Peyer's patch (tissue), 4 donors: Measurements from ENCODE around the gene CTSH. TPM values are rescaled to one million over a fixed set of nuclear protein-coding genes. Genes with fewer than 3 reads are reported as not detected.
"Not testable (repeated sequence)": the region's sequence is repeated elsewhere in the genome, so short reads cannot be mapped to it uniquely, and the experiment has no call there.

Source experiments
- DNase-seq, 3 donors: peaks; one replicate each; pipeline ENCODE4 v3.0.0-alpha.2; 2017 to 2019
- H3K27ac ChIP-seq, 4 donors: fragments of 200-600 bp; sonication (generic); one replicate each; pipeline ENCODE4 v1.5.1; 2016 to 2019
- H3K27me3 ChIP-seq, 2 donors: fragments of 200-600 bp; sonication (generic); one replicate each; pipeline ENCODE4 v1.5.1; 2019
- H3K36me3 ChIP-seq, 3 donors: fragments of 200-600 bp; sonication (generic); one replicate each; pipeline ENCODE4 v1.5.1; 2016 to 2019
- H3K4me1 ChIP-seq, 4 donors: fragments of 200-600 bp; sonication (generic); one replicate each; pipeline ENCODE4 v1.5.1; 2016 to 2019
- H3K4me3 ChIP-seq, 4 donors: fragments of 200-600 bp; sonication (generic); 1 replicate in 3 of 4; 2 replicates in 1 of 4; pipeline ENCODE4 v1.5.1; 2016 to 2019; ENCODE audit warnings: mild to moderate bottlenecking in 1 of 4
- H3K9me3 ChIP-seq, 4 donors: fragments of 200-600 bp; sonication (generic); one replicate each; pipeline ENCODE4 v1.5.1; 2016 to 2019; ENCODE audit warnings: mild to moderate bottlenecking in 1 of 4
- CTCF ChIP-seq, 6 experiments: fragments of 450-650 bp in 4 of 6; fragments of 200-600 bp in 2 of 6; sonication (generic) in 1 of 6; IDR thresholded peaks; one replicate each; pipeline ENCODE4 v1.5.1; 2017 to 2019; ENCODE audit warnings: antibody characterized with exemption in 6 of 6, mild to moderate bottlenecking in 3 of 6, moderate library complexity in 1 of 6
- POLR2A ChIP-seq, 2 donors: fragments of 450-650 bp; IDR thresholded peaks; one replicate each; pipeline ENCODE4 v1.5.1; 2017; ENCODE audit warnings: antibody characterized with exemption in 2 of 2, mild to moderate bottlenecking in 2 of 2, moderate library complexity in 2 of 2
- total RNA-seq, 4 donors: library from RNA; depleted of rRNA; stranded (reverse); fragments of >200 nt; gene quantifications; one replicate each; pipeline ENCODE4 v1.1.0, GENCODE V29; 2016

Gene CTSH
- total RNA-seq, 4 donors from 2014 or later, result 99.9 to 198 (median 161) TPM

GRCh38 chr15:78930577-78931388 lies 14.1 kb downstream of the CTSH start:
- H3K27me3 ChIP-seq, result no peaks in the 10 kb centered on the region
- no peak overlapping the region for H3K4me3 ChIP-seq
- peak overlapping the region in 1 of 4 donors; percentile 32 for H3K27ac ChIP-seq
- no peaks in the 10 kb centered on the region for H3K4me1 ChIP-seq
- no peak for DNase-seq
- H3K36me3 ChIP-seq, result peaks cover 0 to 47% (median 0%) of the 10 kb centered on the region in 3 donors
- TF ChIP-seq CTCF (IDR thresholded peaks at IDR 0.05) (no peak), POLR2A (IDR thresholded peaks at IDR 0.05) (no peak)
- no peaks in the 10 kb centered on the region for H3K9me3 ChIP-seq

GRCh38 chr15:78929536-78930264 lies 15.1 kb downstream of the CTSH start:
- Histone ChIP-seq H3K27me3 (no peaks in the 10 kb centered on the region), H3K4me1 (no peaks in the 10 kb centered on the region), H3K36me3 (peaks cover 0 to 53% (median 0%) of the 10 kb centered on the region in 3 donors), H3K27ac (no peak overlapping the region), H3K4me3 (no peak overlapping the region), H3K9me3 (no peaks in the 10 kb centered on the region)
- TF ChIP-seq POLR2A (IDR thresholded peaks at IDR 0.05) (no peak), CTCF (IDR thresholded peaks at IDR 0.05) (no peak)
- DNase-seq, result no peak

- peaks cover 0 to 52% (median 0%) of the 10 kb centered on the region in 3 donors for H3K36me3 ChIP-seq
- no peaks in the 10 kb centered on the region for H3K27me3 ChIP-seq
- no peak for DNase-seq
- H3K9me3 ChIP-seq, result no peaks in the 10 kb centered on the region
- TF ChIP-seq POLR2A (IDR thresholded peaks at IDR 0.05) (no peak), CTCF (IDR thresholded peaks at IDR 0.05) (no peak)
- H3K4me3 ChIP-seq, result no peak overlapping the region
- no peaks in the 10 kb centered on the region for H3K4me1 ChIP-seq
- no peak overlapping the region for H3K27ac ChIP-seq
These were observed 16.2 kb downstream of the CTSH start for GRCh38 chr15:78928616-78929093.

- H3K27me3 ChIP-seq, H3K9me3 ChIP-seq, H3K4me3 ChIP-seq, DNase-seq, H3K4me1 ChIP-seq, H3K27ac ChIP-seq: not testable (repeated sequence)
- H3K36me3 ChIP-seq, result peaks cover 0 to 49% (median 0%) of the 10 kb centered on the region in 3 donors
These were observed 16.7 kb downstream of the CTSH start for GRCh38 chr15:78928176-78928575.

GRCh38 chr15:78927077-78927790 lies 17.6 kb downstream of the CTSH start:
- no peak for DNase-seq
- peak overlapping the region in 1 of 4 donors; percentile 1 for H3K27ac ChIP-seq
- H3K27me3 ChIP-seq, result no peaks in the 10 kb centered on the region
- no peak overlapping the region for H3K4me3 ChIP-seq
- H3K4me1 ChIP-seq, result no peaks in the 10 kb centered on the region
- peaks cover 0 to 53% (median 0%) of the 10 kb centered on the region in 3 donors for H3K36me3 ChIP-seq
- TF ChIP-seq POLR2A (IDR thresholded peaks at IDR 0.05) (no peak), CTCF (IDR thresholded peaks at IDR 0.05) (no peak)
- H3K9me3 ChIP-seq, result no peaks in the 10 kb centered on the region
